NB4 (cell line): ENCODE measurements around the gene TRPC6.

Experiments
- DNase-seq: peaks from one replicate; pipeline ENCODE4 v3.0.0; 2010; ENCODE audit warnings: low read depth
- H3K4me3 ChIP-seq: one replicate; pipeline ENCODE4 v1.5.1; 2011; ENCODE audit warnings: mild to moderate bottlenecking, low read depth, low read length, moderate library complexity
- CTCF ChIP-seq: IDR thresholded peaks from one replicate; pipeline ENCODE4 v1.5.1; 2012; ENCODE audit warnings: low read depth, low read length
- MYC ChIP-seq: IDR thresholded peaks from 2 replicates; pipeline ENCODE4 v1.6.1; 2011; ENCODE audit warnings: low read depth, low read length
- POLR2A ChIP-seq: IDR thresholded peaks from 2 replicates; pipeline ENCODE4 v1.6.1; 2011; ENCODE audit warnings: mild to moderate bottlenecking; ENCODE audit not compliant: insufficient read length; ENCODE audit errors: extremely low read depth
- TF ChIP-seq, protein P1 (sequence below): IDR thresholded peaks from 2 replicates; pipeline ENCODE4 v1.6.1; 2011; ENCODE audit warnings: low read depth, low read length

Gene TRPC6

DNA sequence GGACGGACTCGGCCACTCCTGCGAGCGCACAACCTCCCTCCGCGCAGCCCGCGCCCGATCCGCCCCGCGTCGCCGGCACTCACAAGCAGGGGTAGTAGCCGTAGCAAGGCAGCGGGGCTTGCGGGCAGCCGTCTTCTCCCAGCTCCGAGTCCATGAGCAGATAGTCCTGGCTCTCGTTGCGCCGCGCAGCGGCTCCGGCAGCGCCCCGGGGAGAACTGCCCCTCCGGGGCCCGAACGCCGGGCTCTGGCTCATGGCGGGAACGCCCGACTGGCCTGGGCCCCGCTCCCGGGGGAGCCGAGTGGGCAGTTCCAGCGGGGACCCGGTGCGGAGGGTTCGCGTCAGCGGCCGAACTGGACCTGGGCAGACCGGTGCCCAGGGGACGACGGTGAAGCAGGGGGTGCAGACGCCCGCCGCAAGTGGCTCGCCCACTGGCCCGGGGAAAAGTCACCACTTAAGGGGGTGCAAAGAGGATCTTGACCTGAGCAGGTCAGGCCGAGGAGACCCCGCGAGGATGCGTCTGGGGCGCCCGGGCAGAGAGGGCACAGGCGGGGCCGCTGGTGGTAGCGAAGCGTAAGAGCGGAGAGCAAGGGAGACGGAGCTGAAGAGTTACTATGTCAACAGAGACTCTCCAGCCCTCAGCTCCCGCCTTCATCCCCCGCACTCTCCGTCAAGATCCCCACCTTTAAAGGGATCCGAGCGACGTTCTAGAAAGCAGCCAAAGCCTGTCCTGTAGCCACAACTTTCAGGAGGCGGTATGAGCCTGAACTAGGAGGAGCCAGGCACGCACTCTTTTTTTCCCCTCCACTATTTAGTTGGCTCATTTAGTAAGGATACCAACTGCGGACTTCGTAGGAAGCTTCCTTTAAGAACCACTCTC lies at the start of gene TRPC6:
TSS of gene TRPC6 (minus strand) at position 757 of the 878 bp plus-strand sequence. CDS start at position 253, 504 bp downstream.
- DNase-seq: no peak
- no peak within 1 kb of the TSS for H3K4me3 ChIP-seq
- TF ChIP-seq POLR2A: no peak
- TF ChIP-seq, protein P1, sequence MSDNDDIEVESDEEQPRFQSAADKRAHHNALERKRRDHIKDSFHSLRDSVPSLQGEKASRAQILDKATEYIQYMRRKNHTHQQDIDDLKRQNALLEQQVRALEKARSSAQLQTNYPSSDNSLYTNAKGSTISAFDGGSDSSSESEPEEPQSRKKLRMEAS: no peak
- TF ChIP-seq MYC: no peak
- no peak for TF ChIP-seq CTCF

DNA sequence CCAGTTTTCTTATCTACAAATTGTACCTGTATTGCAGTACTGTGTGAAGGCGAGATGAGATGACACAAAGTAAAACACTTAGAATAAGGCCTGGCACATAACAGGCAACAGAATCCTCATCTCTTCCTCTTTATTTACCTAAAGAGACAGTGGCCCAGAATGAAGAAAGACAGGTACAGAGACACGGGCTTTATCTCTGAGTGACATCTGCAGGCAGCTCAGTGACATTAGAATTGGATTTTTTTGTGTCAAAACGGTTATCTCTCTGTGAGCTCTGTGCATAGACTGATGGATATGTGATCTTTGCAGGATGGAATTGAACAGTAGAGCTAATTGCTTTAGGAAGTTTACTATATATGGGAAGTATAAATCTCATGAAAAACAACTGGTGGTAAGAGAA lies 36.2 kb upstream of the TRPC6 start:
- no peak overlapping the region for H3K4me3 ChIP-seq
- TF ChIP-seq POLR2A (no peak), MYC (no peak), CTCF (no peak)
- TF ChIP-seq, protein P1: no peak
- no peak for DNase-seq

DNA sequence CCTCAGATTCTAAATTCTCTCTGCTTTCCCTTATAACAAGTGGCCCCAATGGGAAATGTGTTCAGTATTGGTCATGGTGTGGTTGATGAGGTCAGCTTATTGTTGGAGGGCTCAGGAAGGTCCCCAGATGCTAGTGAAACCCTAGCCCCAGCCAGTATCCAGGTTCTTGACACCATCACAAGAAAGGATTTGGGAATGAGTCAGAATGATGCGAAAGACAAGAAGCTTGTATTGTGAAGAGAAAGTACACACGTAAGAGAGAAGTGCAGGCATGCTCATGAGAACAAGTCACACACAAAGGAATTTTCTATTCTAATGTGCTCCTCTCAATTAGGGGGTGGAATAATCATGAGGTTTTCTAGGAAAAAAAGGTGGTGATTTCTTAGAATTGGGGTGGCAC lies 34.9 kb upstream of the TRPC6 start:
- no peak for DNase-seq
- no peak overlapping the region for H3K4me3 ChIP-seq
- TF ChIP-seq MYC: no peak
- TF ChIP-seq, protein P1: no peak
- TF ChIP-seq CTCF: no peak
- no peak for TF ChIP-seq POLR2A

- TF ChIP-seq CTCF: no peak
- TF ChIP-seq POLR2A: no peak
- no peak for TF ChIP-seq MYC
- TF ChIP-seq, protein P1: no peak
- H3K4me3 ChIP-seq: no peak overlapping the region
- no peak for DNase-seq
These were observed 34.0 kb upstream of the TRPC6 start for GRCh38 chr11:101617735-101618332.

DNA sequence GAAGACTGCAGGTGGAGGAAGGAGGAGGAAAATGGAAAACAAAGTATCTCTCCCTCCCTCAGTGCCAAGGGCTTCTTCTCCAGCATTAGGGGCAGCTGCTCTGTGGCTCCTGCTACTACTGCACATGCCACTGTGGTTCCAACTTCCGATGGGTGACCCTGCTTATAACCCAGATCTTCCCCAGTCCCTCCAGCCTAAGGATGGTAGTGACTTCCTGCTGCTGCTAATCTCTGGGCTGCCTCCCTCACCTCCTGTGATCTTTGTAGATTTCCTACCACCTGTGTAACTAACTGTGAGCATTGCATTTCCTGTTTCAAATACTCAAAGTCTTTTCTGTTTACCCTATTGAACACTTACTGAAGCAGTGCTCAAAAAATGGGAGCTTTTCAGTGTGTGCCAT lies 28.7 kb upstream of the TRPC6 start:
- no peak for DNase-seq
- H3K4me3 ChIP-seq: no peak overlapping the region
- TF ChIP-seq, protein P1: no peak
- TF ChIP-seq POLR2A: no peak
- no peak for TF ChIP-seq CTCF
- TF ChIP-seq MYC: no peak
